Esophagus muscularis mucosa (tissue), 4 donors: ENCODE results near the gene PRR11. TPM values are rescaled to one million over a fixed set of nuclear protein-coding genes. Genes with fewer than 3 reads are reported as not detected.
A peak's percentile ranks its signal among the peaks of the same experiment; 100 is the strongest.

Experiments used
- DNase-seq: peaks from one replicate; pipeline ENCODE4 v3.0.0-alpha.2; 2017; ENCODE audit errors: extremely low spot score
- H3K27ac ChIP-seq, 4 donors: fragments of 200-600 bp; sonication (generic); replicated peaks in 1 of 4; 1 replicate in 3 of 4; 2 replicates in 1 of 4; pipeline ENCODE4 v1.5.1; 2016 to 2019; ENCODE audit warnings: mild to moderate bottlenecking in 1 of 4
- H3K27me3 ChIP-seq, 4 donors: fragments of 200-600 bp; sonication (generic); one replicate each; pipeline versions ENCODE4 v1.5.1 to v1.6.0; 2016 to 2019
- H3K36me3 ChIP-seq, 4 donors: fragments of 200-600 bp; sonication (generic); one replicate each; pipeline ENCODE4 v1.5.1; 2016 to 2019
- H3K4me1 ChIP-seq, 4 donors: fragments of 200-600 bp; sonication (generic); one replicate each; pipeline ENCODE4 v1.5.1; 2016 to 2019
- H3K4me3 ChIP-seq, 4 donors: fragments of 200-600 bp; sonication (generic); 1 replicate in 2 of 4; 2 replicates in 2 of 4; pipeline ENCODE4 v1.5.1; 2016 to 2019; ENCODE audit warnings: mild to moderate bottlenecking in 4 of 4, moderate library complexity in 1 of 4
- H3K9me3 ChIP-seq, 4 donors: fragments of 200-600 bp; sonication (generic); 1 replicate in 3 of 4; 2 replicates in 1 of 4; pipeline ENCODE4 v1.5.1; 2016 to 2019
- CTCF ChIP-seq, 3 experiments: fragments of 200-600 bp in 2 of 3; fragments of 450-650 bp in 1 of 3; sonication (generic) in 2 of 3; IDR thresholded peaks; one replicate each; pipeline ENCODE4 v1.5.1; 2017 to 2019; ENCODE audit warnings: antibody characterized with exemption in 3 of 3, mild to moderate bottlenecking in 2 of 3, moderate library complexity in 1 of 3
- EP300 ChIP-seq: sonication (generic); formaldehyde crosslinking; IDR thresholded peaks from one replicate; pipeline ENCODE4 v1.6.1; 2017; ENCODE audit warnings: antibody characterized with exemption
- POLR2A ChIP-seq: fragments of 450-650 bp; IDR thresholded peaks from one replicate; pipeline ENCODE4 v1.6.1; 2017; ENCODE audit warnings: antibody characterized with exemption, moderate library complexity, mild to moderate bottlenecking, low read depth
- POLR2AphosphoS5 ChIP-seq, 2 donors: sonication (generic); formaldehyde crosslinking; IDR thresholded peaks; one replicate each; pipeline ENCODE4 v1.6.1; 2017; ENCODE audit warnings: antibody characterized with exemption in 2 of 2
- WGBS: methylation state at CpG from one replicate; pipeline ENCODE4 v1.1.5; 2018; 5-methylcytosine and 5-hydroxymethylcytosine counted together
- intact Hi-C: fragments of 100-400 bp; cut with DNase I; formaldehyde crosslinking; loops from one replicate; pipeline ENCODE4 v1.15.1; 2023
- total RNA-seq, 4 donors: library from RNA; depleted of rRNA; stranded (reverse); fragments of >200 nt; gene quantifications; one replicate each; pipeline versions ENCODE4 v1.1.0 to v1.2.1, GENCODE V29; 2016

The PRR11 gene
- total RNA-seq, 4 donors from 2014 or later: 0.32 to 110 (median 0.87) TPM

- Histone ChIP-seq H3K36me3 (no peaks in the 10 kb centered on the region), H3K9me3 (no peaks in the 10 kb centered on the region), H3K4me3 (no peak overlapping the region), H3K4me1 (no peaks in the 10 kb centered on the region), H3K27me3 (no peaks in the 10 kb centered on the region), H3K27ac (no peak overlapping the region)
- 82% methylated on average over 2 of the region's 2 CpGs for WGBS
- intact Hi-C loops: no loop called here
- DNase-seq: peak; percentile 55
- TF ChIP-seq POLR2AphosphoS5 (IDR thresholded peaks at IDR 0.05): no peak
- TF ChIP-seq POLR2A: no peak
- peak in 2 of 3 experiments; percentile 30 to 47 for TF ChIP-seq CTCF (IDR thresholded peaks at IDR 0.05)
These were observed 10.4 kb downstream of the PRR11 start for GRCh38 chr17:59165933-59166342.

- Histone ChIP-seq H3K9me3 (no peaks in the 10 kb centered on the region), H3K27me3 (no peaks in the 10 kb centered on the region), H3K4me3 (no peak overlapping the region), H3K27ac (no peak overlapping the region), H3K4me1 (no peaks in the 10 kb centered on the region), H3K36me3 (no peaks in the 10 kb centered on the region)
- TF ChIP-seq POLR2AphosphoS5 (IDR thresholded peaks at IDR 0.05): no peak
- TF ChIP-seq POLR2A: no peak
- TF ChIP-seq CTCF (IDR thresholded peaks at IDR 0.05): no peak
- no peak for TF ChIP-seq EP300
- intact Hi-C loops: no loop called here
- WGBS: 88% methylated on average over 2 of the region's 2 CpGs
- peak; percentile 26 for DNase-seq
These were observed 12.0 kb downstream of the PRR11 start for GRCh38 chr17:59167571-59168001.

GRCh38 chr17:59172436-59173004 is 17.0 kb downstream of the PRR11 start:
- no peak overlapping the region for H3K4me3 ChIP-seq
- no peaks in the 10 kb centered on the region for H3K4me1 ChIP-seq
- no peaks in the 10 kb centered on the region for H3K36me3 ChIP-seq
- peak; percentile 42 for DNase-seq
- no peaks in the 10 kb centered on the region for H3K9me3 ChIP-seq
- no peaks in the 10 kb centered on the region for H3K27me3 ChIP-seq
- intact Hi-C loops: no loop called here
- H3K27ac ChIP-seq: no peak overlapping the region
- TF ChIP-seq EP300 (no peak), POLR2AphosphoS5 (IDR thresholded peaks at IDR 0.05) (no peak), CTCF (IDR thresholded peaks at IDR 0.05) (no peak), POLR2A (no peak)
- WGBS: 98% methylated on average over 24 of the region's 33 CpGs

- intact Hi-C loops: no loop called here
- 95% methylated on average over 11 of the region's 11 CpGs for WGBS
- DNase-seq: peak; percentile 78
- TF ChIP-seq EP300 (no peak), POLR2AphosphoS5 (IDR thresholded peaks at IDR 0.05) (no peak), POLR2A (no peak), CTCF (IDR thresholded peaks at IDR 0.05) (no peak)
- H3K27ac ChIP-seq: no peak overlapping the region
- no peaks in the 10 kb centered on the region for H3K4me1 ChIP-seq
- no peaks in the 10 kb centered on the region for H3K36me3 ChIP-seq
- no peak overlapping the region for H3K4me3 ChIP-seq
- H3K9me3 ChIP-seq: no peaks in the 10 kb centered on the region
- H3K27me3 ChIP-seq: no peaks in the 10 kb centered on the region
These were observed 19.1 kb downstream of the PRR11 start for GRCh38 chr17:59174671-59175070.

- no peaks in the 10 kb centered on the region for H3K27me3 ChIP-seq
- no peaks in the 10 kb centered on the region for H3K4me1 ChIP-seq
- no peaks in the 10 kb centered on the region for H3K9me3 ChIP-seq
- TF ChIP-seq POLR2AphosphoS5 (IDR thresholded peaks at IDR 0.05) (no peak), POLR2A (no peak), CTCF (IDR thresholded peaks at IDR 0.05) (no peak), EP300 (no peak)
- H3K4me3 ChIP-seq: no peak overlapping the region
- 97% methylated on average over 7 of the region's 7 CpGs for WGBS
- intact Hi-C loops: no loop called here
- no peak overlapping the region for H3K27ac ChIP-seq
- H3K36me3 ChIP-seq: no peaks in the 10 kb centered on the region
- no peak for DNase-seq
These were observed 19.5 kb downstream of the PRR11 start for GRCh38 chr17:59175076-59175475.
